ENCODE results near the gene CUEDC1. TPM values are rescaled to one million over a fixed set of nuclear protein-coding genes. Genes with fewer than 3 reads are reported as not detected.

CUEDC1 gene
- total RNA-seq, 4 donors from 2014 or later = 7.5 to 14.3 (median 12.7) TPM

DNA sequence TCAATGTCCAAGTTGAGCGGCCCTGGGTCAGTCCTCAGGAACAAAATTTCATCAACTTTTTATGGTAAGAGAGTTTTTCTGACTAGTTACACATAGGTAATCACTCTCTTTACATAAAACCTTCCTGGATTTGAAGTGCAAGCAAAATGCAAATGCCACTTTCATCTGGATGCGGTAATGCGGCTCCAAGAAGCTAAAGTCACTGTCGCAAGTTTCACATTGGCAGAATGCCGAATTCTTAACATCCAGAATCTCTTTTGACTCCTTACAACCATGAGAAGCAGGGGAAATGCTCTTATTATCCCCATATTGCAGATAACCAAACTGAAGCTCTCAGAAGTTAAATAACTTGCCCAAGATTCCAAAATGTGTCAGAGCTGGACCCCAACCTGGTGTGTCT, 135.3 kb downstream of the CUEDC1 start:
- no peak overlapping the region for H3K4me3 ChIP-seq (ENCODE audit: low read depth, poor library complexity, severe bottlenecking)
- TF ChIP-seq, protein P1, sequence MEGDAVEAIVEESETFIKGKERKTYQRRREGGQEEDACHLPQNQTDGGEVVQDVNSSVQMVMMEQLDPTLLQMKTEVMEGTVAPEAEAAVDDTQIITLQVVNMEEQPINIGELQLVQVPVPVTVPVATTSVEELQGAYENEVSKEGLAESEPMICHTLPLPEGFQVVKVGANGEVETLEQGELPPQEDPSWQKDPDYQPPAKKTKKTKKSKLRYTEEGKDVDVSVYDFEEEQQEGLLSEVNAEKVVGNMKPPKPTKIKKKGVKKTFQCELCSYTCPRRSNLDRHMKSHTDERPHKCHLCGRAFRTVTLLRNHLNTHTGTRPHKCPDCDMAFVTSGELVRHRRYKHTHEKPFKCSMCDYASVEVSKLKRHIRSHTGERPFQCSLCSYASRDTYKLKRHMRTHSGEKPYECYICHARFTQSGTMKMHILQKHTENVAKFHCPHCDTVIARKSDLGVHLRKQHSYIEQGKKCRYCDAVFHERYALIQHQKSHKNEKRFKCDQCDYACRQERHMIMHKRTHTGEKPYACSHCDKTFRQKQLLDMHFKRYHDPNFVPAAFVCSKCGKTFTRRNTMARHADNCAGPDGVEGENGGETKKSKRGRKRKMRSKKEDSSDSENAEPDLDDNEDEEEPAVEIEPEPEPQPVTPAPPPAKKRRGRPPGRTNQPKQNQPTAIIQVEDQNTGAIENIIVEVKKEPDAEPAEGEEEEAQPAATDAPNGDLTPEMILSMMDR (IDR thresholded peaks at IDR 0.05) = no peak
- TF ChIP-seq POLR2A (IDR thresholded peaks at IDR 0.05) = no peak
- no peak for DNase-seq (ENCODE audit: low spot score in 2 of 2)
- intact Hi-C loops (cut with DNase I; ENCODE audit: low total_unique reads) = no loop called here
- WGBS, 2 donors = 85% methylated on average over 5 of the region's 5 CpGs

- intact Hi-C loops (cut with DNase I; ENCODE audit: low total_unique reads) = no loop called here
- WGBS, 2 donors = 72 to 84% methylated on average over 2 of the region's 2 CpGs
- DNase-seq (ENCODE audit: low spot score in 2 of 2) = no peak
- no peak overlapping the region for H3K4me3 ChIP-seq (ENCODE audit: low read depth, poor library complexity, severe bottlenecking)
- TF ChIP-seq, protein P1 (IDR thresholded peaks at IDR 0.05) = no peak
- no peak for TF ChIP-seq POLR2A (IDR thresholded peaks at IDR 0.05)
Measured at GRCh38 chr17:57819285-57819684, 135.9 kb downstream of the CUEDC1 start.

DNA sequence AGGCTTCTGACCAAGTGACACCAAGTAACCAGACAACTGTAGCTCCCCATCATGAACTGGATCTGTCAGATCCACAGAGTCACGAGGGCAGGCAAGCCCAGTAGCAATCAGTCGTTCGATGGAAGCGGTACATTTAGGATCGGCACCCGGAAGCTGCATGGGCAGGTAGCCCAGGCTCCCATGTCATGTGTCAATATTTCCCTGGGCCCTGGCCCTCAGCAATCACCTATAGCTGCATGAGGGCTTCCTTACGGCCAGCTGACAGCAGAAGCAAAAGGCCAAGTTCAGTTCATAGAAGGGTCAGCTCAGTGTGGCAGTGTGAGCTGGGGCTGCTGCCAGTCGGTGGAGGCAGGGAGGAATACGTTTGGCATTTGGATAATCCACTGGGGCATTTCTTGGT, 137.1 kb downstream of the CUEDC1 start:
- no peak for TF ChIP-seq POLR2A (IDR thresholded peaks at IDR 0.05)
- TF ChIP-seq, protein P1 (IDR thresholded peaks at IDR 0.05) = no peak
- intact Hi-C loops (cut with DNase I; ENCODE audit: low total_unique reads) = no loop called here
- H3K4me3 ChIP-seq (ENCODE audit: low read depth, poor library complexity, severe bottlenecking) = no peak overlapping the region
- no peak for DNase-seq (ENCODE audit: low spot score in 2 of 2)
- WGBS, 2 donors = 79 to 89% methylated on average over 9 of the region's 9 CpGs

DNA sequence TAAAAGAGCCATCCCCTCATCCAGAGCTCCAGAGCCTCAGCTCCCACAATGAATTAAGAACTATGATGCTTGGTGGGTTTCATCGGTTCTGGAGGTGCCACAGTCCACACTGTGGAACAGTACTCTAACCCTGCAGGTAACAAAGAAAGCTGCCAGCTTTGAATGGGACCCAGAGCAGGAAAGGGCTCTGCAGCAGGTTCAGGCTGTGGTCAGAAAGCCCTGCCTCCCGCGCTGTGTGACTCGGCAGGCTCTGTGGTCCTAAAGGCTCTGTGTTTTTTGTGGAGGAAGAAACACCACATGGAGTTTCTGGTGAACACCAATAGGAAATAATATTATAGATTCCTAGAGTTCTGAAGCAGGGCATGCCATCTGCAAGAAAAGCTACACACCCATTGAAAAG, 137.9 kb downstream of the CUEDC1 start:
- intact Hi-C loops (cut with DNase I; ENCODE audit: low total_unique reads) = no loop called here
- TF ChIP-seq, protein P1 (IDR thresholded peaks at IDR 0.05) = no peak
- no peak for TF ChIP-seq POLR2A (IDR thresholded peaks at IDR 0.05)
- DNase-seq (ENCODE audit: low spot score in 2 of 2) = no peak
- no peak overlapping the region for H3K4me3 ChIP-seq (ENCODE audit: low read depth, poor library complexity, severe bottlenecking)
- 92 to 96% methylated on average over 4 of the region's 4 CpGs for WGBS, 2 donors

GRCh38 chr17:57814421-57814820, 140.8 kb downstream of the CUEDC1 start:
- intact Hi-C loops (cut with DNase I; ENCODE audit: low total_unique reads) = no loop called here
- DNase-seq (ENCODE audit: low spot score in 2 of 2) = no peak
- TF ChIP-seq POLR2A (IDR thresholded peaks at IDR 0.05) = no peak
- TF ChIP-seq, protein P1 (IDR thresholded peaks at IDR 0.05) = no peak
- 89 to 100% methylated on average over 1 of the region's 1 CpG for WGBS, 2 donors
- H3K4me3 ChIP-seq (ENCODE audit: low read depth, poor library complexity, severe bottlenecking) = no peak overlapping the region

DNA sequence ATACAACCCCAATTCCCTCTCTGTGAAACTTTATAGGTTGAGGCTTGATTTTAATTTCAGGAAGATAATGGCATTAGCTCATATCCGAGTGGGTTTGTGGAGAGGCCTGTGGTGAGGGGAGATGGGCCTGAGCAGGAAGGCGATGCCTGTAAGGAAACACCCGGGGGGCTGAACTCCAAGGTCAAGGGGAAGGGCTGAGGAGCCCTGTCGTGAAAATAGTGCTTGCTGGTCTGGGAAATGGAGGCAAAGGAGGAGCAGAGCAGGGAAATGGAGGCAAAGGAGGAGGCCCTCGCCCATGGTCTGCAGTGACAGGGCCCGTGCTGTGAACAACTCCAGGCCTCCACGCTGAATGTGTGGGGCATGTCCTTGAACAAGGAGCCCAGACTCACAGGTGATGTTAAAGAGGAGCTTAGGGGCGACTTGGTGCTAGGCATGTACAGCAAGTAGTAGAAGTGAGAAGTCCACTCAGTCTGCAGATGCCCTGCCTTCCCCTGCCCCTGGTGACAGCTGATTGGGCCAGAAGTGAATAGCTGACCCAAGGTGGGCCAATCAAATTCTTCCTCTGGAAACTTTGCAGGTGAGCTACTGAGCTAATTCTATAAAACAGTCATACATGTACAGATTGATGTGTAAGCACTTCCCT, 143.5 kb downstream of the CUEDC1 start:
- no peak overlapping the region for H3K4me3 ChIP-seq (ENCODE audit: low read depth, poor library complexity, severe bottlenecking)
- TF ChIP-seq, protein P1 (IDR thresholded peaks at IDR 0.05) = no peak
- TF ChIP-seq POLR2A (IDR thresholded peaks at IDR 0.05) = no peak
- WGBS, 2 donors = 60 to 64% methylated on average over 8 of the region's 8 CpGs
- no peak for DNase-seq (ENCODE audit: low spot score in 2 of 2)
- intact Hi-C loops (cut with DNase I; ENCODE audit: low total_unique reads) = no loop called here

Data from lower leg skin (tissue), 4 donors.